K562 (cell line): ENCODE measurements around the gene UNC50. TPM values are rescaled to one million over a fixed set of nuclear protein-coding genes. Genes with fewer than 3 reads are reported as not detected.

Experiments used
- ATAC-seq: fragments of 200-7000 bp; cut with Tn5 transposase; 3 replicates; pipeline ENCODE4 v1.9.1; 2020; ENCODE audit warnings: moderate library complexity
- BruUV-seq: library from RNA; stranded (reverse); fragments of 400-500 nt; replicated peaks from 2 replicates; lab custom pipeline; 2021; lab: Mats Ljungman, UMichigan
- CTCF ChIA-PET: fragments of 300-600 bp; formaldehyde crosslinking; extraction: SDS; loops from one replicate; lab custom pipeline; 2021; ENCODE audit warnings: low intra/inter-chr PET ratio; lab: Yijun Ruan, JAX
- POLR2A ChIA-PET: fragments of 300-600, 350-650 bp; sonication (Branson Sonifier 250); formaldehyde crosslinking; extraction: SDS; loops from one replicate; lab custom pipeline; 2021; ENCODE audit warnings: antibody characterized with exemption, inconsistent platforms; lab: Yijun Ruan, JAX
- DNase-seq, 4 experiments: peaks; one replicate each; pipeline versions ENCODE4 v3.0.0 to v3.0.0-alpha.2; 2011 to 2018; ENCODE audit warnings: low spot score in 3 of 4, mixed read lengths in 3 of 4; ENCODE audit errors: extremely low read depth in 1 of 4
- FAIRE-seq: peaks from 2 replicates; lab custom pipeline; 2011; peaks lifted over from hg19 to GRCh38; lab: Jason Lieb, UNC
- H2AFZ ChIP-seq: 2 replicates; pipeline ENCODE4 v1.6.0; 2011; ENCODE audit warnings: low read depth, low read length, control low read depth, inconsistent platforms
- H3K27ac ChIP-seq: fragments of 200-600 bp; 3 replicates; pipeline ENCODE4 v1.8.0; 2011; ENCODE audit warnings: low read depth, mild to moderate bottlenecking, control low read depth, inconsistent platforms, low read length, moderate library complexity, mixed read lengths; ENCODE audit errors: extremely low read depth
- H3K27me3 ChIP-seq, 2 experiments: fragments of 300-600 bp in 1 of 2; 2 replicates in 1 of 2; 3 replicates in 1 of 2; pipeline versions ENCODE4 v1.6.0 to v1.8.0; 2011; ENCODE audit warnings: inconsistent platforms in 2 of 2, low read length in 2 of 2, mild to moderate bottlenecking in 1 of 2, mixed read lengths in 1 of 2, moderate library complexity in 1 of 2; ENCODE audit not compliant: control insufficient read depth in 2 of 2, insufficient read depth in 2 of 2
- H3K36me3 ChIP-seq: fragments of 300-600 bp; 3 replicates; pipeline ENCODE4 v1.8.0; 2011; ENCODE audit warnings: mild to moderate bottlenecking, low read length, inconsistent platforms; ENCODE audit not compliant: control insufficient read depth, insufficient read depth
- H3K4me1 ChIP-seq, 2 experiments: fragments of 200-600 bp in 1 of 2; replicated peaks in 1 of 2; 2 replicates in 1 of 2; 3 replicates in 1 of 2; pipeline versions ENCODE4 v1.5.1 to v1.8.0; 2011; ENCODE audit warnings: inconsistent platforms in 2 of 2, low read length in 2 of 2, mild to moderate bottlenecking in 1 of 2, mixed read lengths in 1 of 2, moderate library complexity in 1 of 2; ENCODE audit not compliant: control insufficient read depth in 2 of 2, insufficient read depth in 2 of 2
- H3K4me2 ChIP-seq: 2 replicates; pipeline ENCODE4 v1.6.1; 2011; ENCODE audit warnings: low read length, control low read depth, inconsistent platforms, mixed read lengths; ENCODE audit not compliant: insufficient read depth
- H3K4me3 ChIP-seq: fragments of 200-600 bp; sonication (generic), shearing (Covaris generic); 2 replicates; pipeline ENCODE4 v1.5.1; 2016; ENCODE audit warnings: control low read depth, inconsistent platforms
- H3K79me2 ChIP-seq: fragments of 200-600 bp; 3 replicates; pipeline ENCODE4 v1.8.0; 2011; ENCODE audit warnings: low read length, inconsistent platforms; ENCODE audit not compliant: control insufficient read depth, insufficient read depth
- H3K9ac ChIP-seq, 2 experiments: 2 replicates each; pipeline versions ENCODE4 v1.6.0 to v1.6.1; 2011; ENCODE audit warnings: low read depth in 2 of 2, low read length in 2 of 2, control low read depth in 1 of 2, inconsistent platforms in 1 of 2, mild to moderate bottlenecking in 1 of 2, mixed read lengths in 1 of 2; ENCODE audit not compliant: insufficient read depth in 1 of 2
- H3K9me1 ChIP-seq: one replicate; pipeline ENCODE4 v1.6.0; 2011; ENCODE audit warnings: inconsistent platforms, mild to moderate bottlenecking, low read length, moderate library complexity; ENCODE audit not compliant: control insufficient read depth, insufficient read depth
- H3K9me3 ChIP-seq: replicated peaks from 2 replicates; pipeline ENCODE4 v1.5.1; 2011; ENCODE audit warnings: low read depth, low read length, inconsistent platforms; ENCODE audit not compliant: control insufficient read depth, insufficient read depth
- H4K20me1 ChIP-seq: replicated peaks from 2 replicates; pipeline ENCODE4 v1.6.1; 2011; ENCODE audit warnings: low read length, inconsistent platforms, mixed read lengths; ENCODE audit not compliant: control insufficient read depth, insufficient read depth
- C11orf30 ChIP-seq: fragments of 450-650 bp; IDR thresholded peaks from 2 replicates; pipeline ENCODE4 v1.6.1; 2016; ENCODE audit warnings: low read depth, mild to moderate bottlenecking
- CCNT2 ChIP-seq: IDR thresholded peaks from 2 replicates; pipeline ENCODE4 v1.6.1; 2011; ENCODE audit warnings: borderline replicate concordance, low read depth, mild to moderate bottlenecking, moderate library complexity, mixed read lengths, low read length; ENCODE audit not compliant: insufficient read length; ENCODE audit errors: extremely low read depth
- ETV6 ChIP-seq, 3 experiments: fragments of 150-350 bp in 1 of 3; sonication (generic) in 1 of 3; formaldehyde crosslinking in 1 of 3; IDR thresholded peaks; 2 replicates each; pipeline versions ENCODE4 v1.6.1 to v1.8.0; 2014 to 2022; ENCODE audit warnings: borderline replicate concordance in 2 of 3, low read depth in 2 of 3, antibody characterized with exemption in 1 of 3, low read length in 1 of 3, mild to moderate bottlenecking in 1 of 3, missing genetic modification reagents in 1 of 3
- HMG20B ChIP-seq: fragments of 250-450 bp; sonication (Bioruptor Pico); IDR thresholded peaks from 2 replicates; pipeline ENCODE4 v1.5.0; 2021; ENCODE audit warnings: mild to moderate bottlenecking
- HNRNPL ChIP-seq: fragments of 200-400 bp; formaldehyde crosslinking; IDR thresholded peaks from 2 replicates; pipeline ENCODE4 v1.6.1; 2017; ENCODE audit warnings: low read depth, mild to moderate bottlenecking, low read length
- HNRNPUL1 ChIP-seq: fragments of 200-400 bp; formaldehyde crosslinking; IDR thresholded peaks from 2 replicates; pipeline ENCODE4 v1.6.1; 2017; ENCODE audit warnings: low read length
- ILK ChIP-seq: fragments of 450-650 bp; IDR thresholded peaks from 2 replicates; pipeline ENCODE4 v1.6.1; 2016; ENCODE audit warnings: missing genetic modification characterization, low read depth, mild to moderate bottlenecking, missing compliant biosample characterization, moderate library complexity, borderline replicate concordance
- KDM5B ChIP-seq: fragments of 200-600 bp; sonication (generic); IDR thresholded peaks from 2 replicates; pipeline ENCODE4 v1.6.1; 2012; ENCODE audit warnings: low read depth, mild to moderate bottlenecking, moderate library complexity, low read length, control low read depth, inconsistent platforms; ENCODE audit not compliant: insufficient replicate concordance
- MCM5 ChIP-seq: fragments of 450-650 bp; IDR thresholded peaks from 2 replicates; pipeline ENCODE4 v1.6.1; 2016; ENCODE audit warnings: low read depth
- POLR2A ChIP-seq: fragments of 450-650 bp; conservative IDR thresholded peaks from 2 replicates; pipeline ENCODE4 v1.6.1; 2016
- PTTG1 ChIP-seq: fragments of 450-650 bp; IDR thresholded peaks from 2 replicates; pipeline ENCODE4 v1.6.1; 2016; ENCODE audit warnings: low read depth, mild to moderate bottlenecking, missing genetic modification characterization, missing compliant biosample characterization
- RBM15 ChIP-seq: fragments of 200-400 bp; formaldehyde crosslinking; IDR thresholded peaks from 2 replicates; pipeline ENCODE4 v1.6.1; 2018; ENCODE audit warnings: mild to moderate bottlenecking, low read length, moderate library complexity; ENCODE audit not compliant: insufficient read depth
- SAFB ChIP-seq: fragments of 200-400 bp; formaldehyde crosslinking; IDR thresholded peaks from 2 replicates; pipeline ENCODE4 v1.6.1; 2017; ENCODE audit warnings: low read depth, low read length, borderline replicate concordance
- SIN3B ChIP-seq: fragments of 450-650 bp; IDR thresholded peaks from 2 replicates; pipeline ENCODE4 v1.6.1; 2017; ENCODE audit warnings: low read depth, mild to moderate bottlenecking, moderate library complexity
- ZBED1 ChIP-seq: IDR thresholded peaks from 2 replicates; pipeline ENCODE4 v1.6.1; 2014
- ZBTB2 ChIP-seq: fragments of 450-650 bp; IDR thresholded peaks from 2 replicates; pipeline ENCODE4 v1.6.1; 2016; ENCODE audit warnings: antibody characterized with exemption
- ZFPM2 ChIP-seq: fragments of 250-450 bp; sonication (Bioruptor Pico); IDR thresholded peaks from 2 replicates; pipeline ENCODE4 v1.5.1; 2022; ENCODE audit warnings: mild to moderate bottlenecking
- ZNF121 ChIP-seq: sonication (generic); formaldehyde crosslinking; conservative IDR thresholded peaks from 2 replicates; pipeline ENCODE4 v1.8.0; 2022; ENCODE audit warnings: missing genetic modification reagents
- WGBS: fragments of 100-300 bp; shearing (Covaris generic); methylation state at CpG from one replicate; pipeline ENCODE4 v1.1.6; 2016; ENCODE audit warnings: low coverage, mixed read lengths; ENCODE audit not compliant: insufficient coverage; ENCODE audit errors: missing lambda C conversion rate; 5-methylcytosine and 5-hydroxymethylcytosine counted together
- in situ Hi-C: fragments of 300-500 bp; cut with MboI; formaldehyde crosslinking; loops from 4 replicates; pipeline ENCODE4 v1.15.0; 2018; ENCODE audit warnings: inconsistent platforms, mixed read lengths
- intact Hi-C: fragments of 100-400 bp; cut with micrococcal nuclease; formaldehyde crosslinking; loops from 2 replicates; pipeline ENCODE4 v1.14.2; 2022
- polyA plus RNA-seq, 8 experiments: library from polyadenylated mRNA; depleted of rRNA in 4 of 8; stranded (reverse) in 5 of 8; unstranded in 3 of 8; fragments of >200 nt; fragmentation: Nextera tagmentation in 2 of 8; fragmentation: Illumina TruSeq in 1 of 8; extraction: Ambion mirVana in 2 of 8; extraction: Trizol in 1 of 8; gene quantifications; 2 replicates each; pipeline versions ENCODE4 v1.2.1 to v1.2.3, GENCODE V29; 2011 to 2014; ENCODE audit warnings: inconsistent platforms in 1 of 8, missing spikeins in 1 of 8
- total RNA-seq, 7 experiments: library from RNA; depleted of rRNA in 6 of 7; stranded (reverse); fragments of >200 nt in 6 of 7; fragmentation: Illumina TruSeq in 2 of 7; extraction: Trizol in 2 of 7; gene quantifications; 2 replicates each; pipeline versions ENCODE4 v1.2.1 to v1.2.3, GENCODE V29; 2011 to 2021; ENCODE audit warnings: low replicate concordance in 1 of 7

Gene UNC50
- total and polyA plus RNA-seq, 9 of the 15 experiments (the other 6 are each of a cell fraction or from before 2014, with no cell fraction given): 30.0 to 52.9 (median 35.9) TPM

- H3K4me1 ChIP-seq: no peaks in the 10 kb centered on the region
- no peak overlapping the region for H3K4me3 ChIP-seq
- H3K9ac ChIP-seq: no peak overlapping the region
- intact Hi-C loops: no loop called here
- ChIA-PET CTCF (no interaction called here), POLR2A (no interaction called here)
- ATAC-seq (no peak), FAIRE-seq (no peak), DNase-seq (no peak)
- H3K9me1 ChIP-seq: no peaks in the 10 kb centered on the region
- no peak overlapping the region for H3K27ac ChIP-seq
- H2AFZ ChIP-seq: no peak overlapping the region
- in situ Hi-C loops: no loop called here
- 87% methylated on average over 4 of the region's 4 CpGs for WGBS
- H3K9me3 ChIP-seq: no peaks in the 10 kb centered on the region
- no peaks in the 10 kb centered on the region for H3K27me3 ChIP-seq
- TF ChIP-seq SAFB (no peak), ZBED1 (no peak), HNRNPUL1 (no peak), C11orf30 (no peak)
- no peak overlapping the region for H3K4me2 ChIP-seq
- no peaks in the 10 kb centered on the region; the same call in 1 of the 2 replicates for H4K20me1 ChIP-seq
- no TSS peak for BruUV-seq
- H3K79me2 ChIP-seq: no peaks in the 10 kb centered on the region
- H3K36me3 ChIP-seq: no peaks in the 10 kb centered on the region; the same call in 2 of the 3 replicates
These were observed 18.9 kb upstream of the UNC50 start for GRCh38 chr2:98589489-98589888.

- ATAC-seq (no peak), FAIRE-seq (no peak), DNase-seq (no peak)
- H3K9me1 ChIP-seq: no peaks in the 10 kb centered on the region
- H3K27me3 ChIP-seq: no peaks in the 10 kb centered on the region
- no peak overlapping the region for H3K9ac ChIP-seq
- ChIA-PET CTCF (no interaction called here), POLR2A (no interaction called here)
- H3K79me2 ChIP-seq: no peaks in the 10 kb centered on the region
- in situ Hi-C loops: no loop called here
- H3K9me3 ChIP-seq: no peaks in the 10 kb centered on the region
- H3K4me2 ChIP-seq: no peak overlapping the region
- H4K20me1 ChIP-seq: no peaks in the 10 kb centered on the region; the same call in 1 of the 2 replicates
- H2AFZ ChIP-seq: no peak overlapping the region
- peaks cover 8% of the 10 kb centered on the region; the same call in 2 of the 3 replicates for H3K36me3 ChIP-seq
- intact Hi-C loops: no loop called here
- no TSS peak for BruUV-seq
- no peaks in the 10 kb centered on the region for H3K4me1 ChIP-seq
- no peak overlapping the region for H3K4me3 ChIP-seq
- WGBS: 85% methylated on average over 7 of the region's 8 CpGs
- no peak overlapping the region for H3K27ac ChIP-seq
- TF ChIP-seq SIN3B (no peak), KDM5B (no peak), ETV6 (IDR thresholded peaks at IDR 0.05; ENCODE audit: borderline replicate concordance in 1 of 2, low read depth in 2 of 2, low read length in 1 of 2) (no peak), ETV6 (CRISPR knock-in tag; IDR thresholded peaks at IDR 0.05; ENCODE audit: borderline replicate concordance) (no peak), ILK (tag) (no peak), CCNT2 (no peak), HMG20B (CRISPR knock-in tag) (no peak), ZNF121 (CRISPR knock-in tag) (no peak), RBM15 (no peak), MCM5 (no peak), ZFPM2 (no peak), POLR2A (no peak), HNRNPL (no peak), ZBTB2 (no peak), PTTG1 (tag) (no peak)
These were observed 15.8 kb upstream of the UNC50 start for GRCh38 chr2:98592565-98592964.
